SK-N-MC (cell line): ENCODE results near the gene SLC9A3.

Source experiments
- DNase-seq: peaks from one replicate; pipeline ENCODE4 v3.0.0-alpha.2; 2011; ENCODE audit warnings: low read depth, low spot score
- H3K27ac ChIP-seq: fragments of 200-600 bp; sonication (generic); 2 replicates; pipeline ENCODE4 v1.5.1; 2016; ENCODE audit warnings: mixed run types
- H3K36me3 ChIP-seq: fragments of 200-600 bp; sonication (generic); 2 replicates; pipeline ENCODE4 v1.6.1; 2017; ENCODE audit warnings: antibody characterized with exemption, low read length, mixed read lengths; ENCODE audit not compliant: insufficient read depth
- H3K4me3 ChIP-seq: fragments of 200-600 bp; sonication (generic); 2 replicates; pipeline ENCODE4 v1.5.1; 2016
- H3K9ac ChIP-seq: fragments of 200-600 bp; sonication (generic); 2 replicates; pipeline ENCODE4 v1.8.0; 2017; ENCODE audit warnings: mixed run types, mixed read lengths; ENCODE audit not compliant: insufficient read length
- H3K9me3 ChIP-seq: fragments of 200-600 bp; sonication (generic); 2 replicates; pipeline ENCODE4 v1.6.1; 2017; ENCODE audit warnings: low read depth, mild to moderate bottlenecking, antibody characterized with exemption, low read length, moderate library complexity, mixed read lengths
- EZH2 ChIP-seq: fragments of 200-600 bp; sonication (generic); IDR thresholded peaks from one replicate; pipeline ENCODE4 v1.6.1; 2017; ENCODE audit warnings: antibody characterized with exemption
- FOXP2 ChIP-seq: optimal IDR thresholded peaks from 2 replicates; pipeline ENCODE3; 2011; ENCODE audit warnings: mild to moderate bottlenecking, moderate library complexity; ENCODE audit not compliant: insufficient read depth; ENCODE audit errors: extremely low read length, control extremely low read depth
- POLR2AphosphoS5 ChIP-seq: IDR thresholded peaks from 2 replicates; pipeline ENCODE4 v1.6.1; 2012; ENCODE audit warnings: mild to moderate bottlenecking, low read depth, low read length, borderline replicate concordance

The SLC9A3 gene

GRCh38 chr5:568809-569208 lies 44.6 kb upstream of the SLC9A3 start:
- DNase-seq: no peak
- Histone ChIP-seq H3K4me3 (no peak overlapping the region), H3K9me3 (peaks cover 5% of the 10 kb centered on the region; the same call in 1 of the 2 replicates), H3K9ac (no peak overlapping the region), H3K27ac (no peak overlapping the region), H3K36me3 (no peaks in the 10 kb centered on the region)
- no peak for TF ChIP-seq POLR2AphosphoS5
- TF ChIP-seq FOXP2: no peak
- no peak for TF ChIP-seq EZH2

GRCh38 chr5:568061-568781 lies 44.0 kb upstream of the SLC9A3 start:
- Histone ChIP-seq H3K36me3 (no peaks in the 10 kb centered on the region), H3K9ac (no peak overlapping the region), H3K4me3 (no peak overlapping the region), H3K27ac (no peak overlapping the region), H3K9me3 (peaks cover 5% of the 10 kb centered on the region; the same call in 1 of the 2 replicates)
- TF ChIP-seq EZH2 (no peak), POLR2AphosphoS5 (no peak), FOXP2 (no peak)
- DNase-seq: no peak

- H3K9me3 ChIP-seq: peaks cover 5% of the 10 kb centered on the region; the same call in 1 of the 2 replicates
- no peak for TF ChIP-seq FOXP2
- no peak for TF ChIP-seq POLR2AphosphoS5
- no peak for TF ChIP-seq EZH2
- no peak for DNase-seq
- no peak overlapping the region for H3K9ac ChIP-seq
- H3K4me3 ChIP-seq: no peak overlapping the region
- no peak overlapping the region for H3K27ac ChIP-seq
- H3K36me3 ChIP-seq: no peaks in the 10 kb centered on the region
These were observed 43.4 kb upstream of the SLC9A3 start for GRCh38 chr5:567664-568060.

- no peak overlapping the region for H3K4me3 ChIP-seq
- no peaks in the 10 kb centered on the region for H3K36me3 ChIP-seq
- no peak overlapping the region for H3K9ac ChIP-seq
- DNase-seq: no peak
- TF ChIP-seq POLR2AphosphoS5: no peak
- no peak for TF ChIP-seq EZH2
- no peak for TF ChIP-seq FOXP2
- no peak overlapping the region for H3K27ac ChIP-seq
- peaks cover 5% of the 10 kb centered on the region; the same call in 1 of the 2 replicates for H3K9me3 ChIP-seq
These were observed 42.5 kb upstream of the SLC9A3 start for GRCh38 chr5:566636-567309.

GRCh38 chr5:565782-566440 lies 41.7 kb upstream of the SLC9A3 start:
- H3K27ac ChIP-seq: no peak overlapping the region
- peak overlapping the region; percentile 12; the same call in 1 of the 2 replicates for H3K4me3 ChIP-seq
- no peak overlapping the region for H3K9ac ChIP-seq
- TF ChIP-seq FOXP2 (no peak), POLR2AphosphoS5 (no peak), EZH2 (no peak)
- no peaks in the 10 kb centered on the region for H3K36me3 ChIP-seq
- no peak for DNase-seq
- peaks cover 5% of the 10 kb centered on the region; the same call in 1 of the 2 replicates for H3K9me3 ChIP-seq

GRCh38 chr5:561408-561807 lies 37.2 kb upstream of the SLC9A3 start:
- Histone ChIP-seq H3K4me3 (no peak overlapping the region), H3K9me3 (peaks cover 5% of the 10 kb centered on the region; the same call in 1 of the 2 replicates), H3K36me3 (no peaks in the 10 kb centered on the region), H3K27ac (no peak overlapping the region), H3K9ac (no peak overlapping the region)
- no peak for DNase-seq
- TF ChIP-seq FOXP2 (no peak), EZH2 (no peak), POLR2AphosphoS5 (no peak)

- no peak for TF ChIP-seq POLR2AphosphoS5
- TF ChIP-seq EZH2: no peak
- Histone ChIP-seq H3K27ac (no peak overlapping the region), H3K36me3 (no peaks in the 10 kb centered on the region), H3K9me3 (peaks cover 2% of the 10 kb centered on the region; the same call in 1 of the 2 replicates), H3K4me3 (no peak overlapping the region), H3K9ac (no peak overlapping the region)
- DNase-seq: no peak
These were observed 36.5 kb upstream of the SLC9A3 start for GRCh38 chr5:560792-561166.

- H3K27ac ChIP-seq: no peak overlapping the region
These were observed 34.7 kb upstream of the SLC9A3 start for GRCh38 chr5:558871-559503.

More at GRCh38 chr5:558871-559503, 34.7 kb upstream of the SLC9A3 start:
- no peak for DNase-seq
- no peak overlapping the region for H3K4me3 ChIP-seq
- no peak overlapping the region for H3K9ac ChIP-seq
- TF ChIP-seq FOXP2 (no peak), POLR2AphosphoS5 (no peak), EZH2 (no peak)
- no peaks in the 10 kb centered on the region for H3K36me3 ChIP-seq
- H3K9me3 ChIP-seq: no peaks in the 10 kb centered on the region
